SK-MEL-5 (cell line): ENCODE data around the gene ARMC9. TPM values are rescaled to one million over a fixed set of nuclear protein-coding genes. Genes with fewer than 3 reads are reported as not detected.

ENCODE experiments used
- DNase-seq: peaks from one replicate; pipeline ENCODE4 v3.0.0-alpha.2; 2016; ENCODE audit warnings: low read depth, low spot score
- in situ Hi-C: cut with HindIII; loops from 2 replicates; pipeline ENCODE4 v1.10.0; 2016; ENCODE audit warnings: low sequenced_read_pairs, high pct_unique_total_duplicates, low pct_unique_long_range_greater_than_20kb
- total RNA-seq: library from RNA; depleted of rRNA; stranded (reverse); fragments of >200 nt; shearing (Covaris generic); gene quantifications from 2 replicates; pipeline ENCODE4 v1.2.3, GENCODE V29; 2014

The ARMC9 gene
- total RNA-seq, 1 experiment from 2014 or later, result 23.0 TPM

DNA sequence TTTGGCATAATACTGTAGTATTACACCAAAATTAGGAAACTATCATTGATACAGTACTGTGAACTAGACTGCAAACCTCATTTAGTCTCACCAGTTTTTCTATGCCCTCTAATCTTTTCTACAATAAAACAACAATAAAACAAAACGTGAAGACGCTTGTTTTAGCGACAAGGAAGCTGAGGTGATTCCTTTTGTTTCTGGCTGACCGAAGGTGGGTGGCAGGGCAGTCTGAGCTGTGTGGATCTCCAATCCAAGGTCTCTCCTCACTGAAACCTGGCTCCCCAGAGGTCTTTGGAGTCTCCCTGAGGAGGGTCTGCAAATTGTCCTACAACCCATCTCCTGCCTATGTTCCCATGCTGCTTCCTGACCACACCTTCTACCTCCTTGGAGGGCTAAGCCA, 59.3 kb downstream of the ARMC9 start:
- in situ Hi-C loops, result no loop called here
- DNase-seq, result no peak

DNA sequence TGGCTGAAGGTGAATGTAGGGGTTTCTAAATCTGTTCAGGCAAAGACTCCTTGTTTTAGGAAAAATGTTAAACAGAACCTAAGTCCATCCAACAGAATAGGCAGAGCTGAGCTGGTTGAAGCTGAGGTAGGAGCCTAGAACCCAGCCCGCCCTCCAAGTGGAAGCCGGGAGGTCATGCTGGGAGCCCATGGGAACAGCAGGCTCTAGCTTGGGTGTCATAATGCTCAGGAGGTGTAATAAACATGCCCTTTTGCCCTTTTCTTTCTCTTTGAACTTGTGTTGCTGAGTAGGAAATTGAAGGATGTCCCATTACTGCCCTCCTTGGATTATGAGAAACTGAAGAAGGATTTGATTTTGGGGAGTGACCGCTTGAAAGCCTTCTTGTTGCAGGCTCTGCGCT, 60.3 kb downstream of the ARMC9 start:
- no peak for DNase-seq
- in situ Hi-C loops, result no loop called here

DNA sequence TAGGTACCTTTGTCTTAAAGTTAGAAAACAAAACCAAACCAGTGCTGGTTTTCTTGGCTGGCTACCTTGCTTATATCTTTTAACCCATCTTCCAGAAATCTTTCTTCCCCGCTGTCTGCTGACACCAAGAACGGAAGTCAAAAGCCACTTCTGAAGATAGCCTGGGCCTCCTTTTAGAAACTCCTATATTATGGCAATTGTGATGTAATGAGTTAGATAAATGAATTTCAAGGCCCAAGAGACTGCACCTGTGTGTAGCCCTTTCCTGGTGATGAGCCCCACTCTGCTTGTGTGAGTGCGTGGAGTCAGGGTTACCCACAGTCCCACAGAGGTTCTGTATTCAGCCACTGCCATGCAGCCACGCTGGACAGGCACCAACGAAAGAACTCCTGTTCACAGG, 60.7 kb downstream of the ARMC9 start:
- DNase-seq, result no peak
- in situ Hi-C loops, result no loop called here

DNA sequence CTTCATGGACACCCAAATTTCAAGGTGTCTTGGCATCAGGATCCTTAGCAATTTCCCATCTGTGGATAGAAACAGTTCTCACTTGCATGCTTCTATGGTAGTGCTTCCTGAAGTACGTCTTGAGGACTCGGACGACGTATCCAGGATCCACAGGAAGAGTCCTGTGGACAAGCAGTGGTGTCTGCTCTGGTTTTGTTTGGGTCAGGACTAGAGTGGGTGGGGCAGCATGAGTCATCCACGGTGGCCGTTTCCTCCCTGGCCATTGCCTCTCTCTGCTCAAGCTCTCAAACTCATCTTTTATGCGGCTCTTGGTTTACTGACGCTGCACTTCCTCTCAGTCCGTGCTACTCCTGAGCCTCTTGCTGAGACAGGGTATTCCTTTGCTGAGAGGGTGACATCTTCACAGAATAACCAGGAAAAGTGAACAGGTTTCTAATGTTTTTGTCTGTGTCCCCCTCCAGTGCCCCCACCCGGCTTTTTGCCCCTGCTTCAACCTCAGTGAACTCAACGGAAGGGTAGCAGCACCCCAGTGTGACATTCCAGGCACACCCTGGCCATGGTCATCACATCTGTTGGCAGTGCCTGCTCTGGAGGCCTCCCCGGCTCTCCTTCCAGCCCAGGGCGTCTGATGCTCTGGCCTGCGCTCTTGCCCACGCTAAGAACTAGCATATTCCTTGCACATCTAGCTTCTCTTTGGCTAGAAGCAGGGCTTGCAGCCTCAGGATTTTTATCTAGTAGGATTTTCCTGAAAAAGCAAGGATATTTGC, 62.2 kb downstream of the ARMC9 start:
- no peak for DNase-seq
- in situ Hi-C loops, result no loop called here

DNA sequence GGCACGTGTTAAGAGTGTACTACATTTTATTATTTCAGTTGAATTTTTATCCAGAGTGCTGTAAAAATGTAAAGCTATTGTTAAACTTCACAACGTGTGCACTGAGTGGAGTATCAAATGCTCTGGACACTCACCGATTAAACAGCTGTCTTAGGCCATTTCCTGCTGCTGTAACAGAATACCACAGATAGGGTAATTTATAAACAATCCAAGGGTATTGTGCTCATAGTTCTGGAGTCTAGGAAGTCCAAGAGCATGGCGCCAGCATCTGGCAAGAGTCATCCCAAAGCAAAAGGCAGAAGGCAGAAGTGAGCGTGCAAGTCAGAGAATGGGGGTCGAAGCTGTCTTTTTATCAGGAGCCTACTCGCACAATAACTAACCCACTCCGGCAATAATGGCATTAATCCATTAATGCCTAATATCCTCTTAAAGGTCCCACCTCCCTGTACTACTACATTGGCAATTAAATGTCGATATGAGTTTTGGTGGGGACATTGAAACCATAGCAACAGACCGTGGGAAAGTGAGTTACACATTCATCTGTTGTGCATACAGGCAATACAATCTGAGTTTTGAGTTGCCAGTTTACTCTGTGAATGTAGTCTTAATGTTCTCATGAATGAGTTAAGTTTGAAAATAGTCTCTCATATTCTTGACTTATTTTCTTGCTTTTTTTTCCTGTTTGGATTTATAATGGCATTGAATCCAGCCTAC, 64.8 kb downstream of the ARMC9 start:
- in situ Hi-C loops, result no loop called here
- DNase-seq, result no peak

DNA sequence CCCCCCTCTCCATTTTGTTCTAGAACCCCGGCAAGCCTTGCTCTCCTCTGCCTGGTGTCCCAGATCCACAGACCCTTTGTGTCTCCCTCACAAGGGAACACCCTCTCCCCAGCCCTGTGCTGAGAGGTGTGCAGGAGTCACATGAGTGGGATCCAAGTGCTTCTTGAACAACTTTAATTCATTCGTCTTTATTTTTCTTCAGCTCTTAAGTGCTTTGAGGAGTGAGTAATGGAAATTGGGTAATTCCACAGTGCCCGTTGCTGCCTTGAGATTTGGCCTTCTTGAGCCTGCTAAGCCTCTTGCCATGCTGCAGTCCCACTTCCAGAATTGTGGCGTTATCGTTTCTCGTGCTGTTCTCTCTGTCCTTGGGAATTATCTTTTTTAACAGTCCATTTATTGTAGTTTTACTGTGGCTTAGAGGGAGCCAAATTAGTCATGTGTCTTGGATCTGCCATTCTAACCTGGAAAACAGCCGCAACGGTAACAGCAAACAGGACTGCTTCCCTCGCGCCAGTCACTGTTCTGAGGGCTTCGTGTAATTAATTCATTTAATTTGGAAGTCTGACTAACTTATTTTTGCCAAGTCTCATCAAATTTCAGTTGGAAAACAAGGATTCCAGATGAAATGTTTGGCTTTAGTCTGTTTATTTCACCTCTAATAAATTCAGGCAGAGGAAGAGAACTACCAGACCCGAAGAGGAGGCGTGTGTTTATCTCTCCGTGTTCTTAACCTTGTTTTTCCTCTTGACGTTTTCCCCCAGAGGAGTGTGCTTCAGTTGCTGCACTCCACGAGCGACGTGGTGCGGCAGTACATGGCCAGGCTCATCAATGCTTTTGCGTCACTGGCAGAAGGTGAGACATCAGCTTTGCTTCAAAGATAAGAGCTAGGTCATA, 72.0 kb downstream of the ARMC9 start:
- DNase-seq, result no peak
- in situ Hi-C loops, result no loop called here

DNA sequence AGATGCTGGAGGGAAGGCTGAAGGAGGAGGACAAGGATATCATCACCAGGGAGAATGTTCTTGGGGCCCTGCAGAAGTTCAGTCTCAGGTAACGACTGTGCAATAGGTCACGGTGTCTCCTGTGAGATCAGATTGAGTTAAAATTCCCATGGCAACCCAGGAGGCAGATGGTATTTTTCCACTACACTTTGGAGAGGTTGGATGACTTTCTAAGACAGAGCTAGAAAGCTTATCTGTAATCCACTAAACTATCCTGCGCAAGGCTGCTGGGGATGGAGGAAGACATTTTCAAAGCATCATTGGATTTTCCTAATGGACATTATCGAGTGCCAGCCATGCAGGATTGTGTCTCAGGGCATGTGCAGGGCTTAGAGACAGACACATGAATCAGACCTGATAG, 74.6 kb downstream of the ARMC9 start:
- no peak for DNase-seq
- in situ Hi-C loops, result no loop called here

DNA sequence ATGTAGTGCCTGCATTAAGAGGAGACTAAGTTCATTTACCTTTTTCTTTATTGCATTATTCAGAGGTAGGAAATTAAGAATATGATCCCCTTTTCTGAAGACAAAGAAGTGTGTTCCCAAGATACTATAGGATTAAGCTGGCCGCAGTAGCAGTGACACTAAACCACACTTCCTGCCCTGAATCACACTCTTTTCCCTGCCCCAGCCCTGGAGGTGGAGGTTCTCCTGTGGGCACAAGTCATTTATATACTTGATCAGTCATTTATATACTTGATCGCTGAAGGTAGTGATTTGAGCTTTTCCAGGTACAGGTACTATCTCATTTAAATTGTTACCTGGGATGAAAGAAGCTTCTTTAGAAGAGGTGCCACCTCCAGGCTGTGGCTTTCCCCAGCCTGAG, 78.6 kb downstream of the ARMC9 start:
- no peak for DNase-seq
- in situ Hi-C loops, result no loop called here

DNA sequence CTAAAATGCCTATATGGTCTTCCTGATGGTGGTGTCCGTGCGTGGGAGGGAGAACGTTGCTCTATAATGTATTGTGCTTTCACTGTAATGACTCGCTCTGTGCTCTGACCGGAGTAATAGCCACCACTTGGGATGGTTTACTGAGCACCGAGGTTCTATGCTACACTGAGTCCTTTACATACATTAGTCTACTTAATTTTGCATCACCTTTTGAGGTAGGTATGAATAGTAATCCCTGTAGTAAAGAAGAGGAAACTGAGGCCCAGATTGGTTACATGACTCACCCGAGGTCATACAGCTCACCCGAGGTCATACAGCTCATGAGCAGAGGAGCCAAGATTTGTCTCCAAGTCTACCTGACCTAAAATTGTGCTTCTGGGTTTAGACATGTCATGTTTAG, 79.5 kb downstream of the ARMC9 start:
- no peak for DNase-seq
- in situ Hi-C loops, result no loop called here

DNA sequence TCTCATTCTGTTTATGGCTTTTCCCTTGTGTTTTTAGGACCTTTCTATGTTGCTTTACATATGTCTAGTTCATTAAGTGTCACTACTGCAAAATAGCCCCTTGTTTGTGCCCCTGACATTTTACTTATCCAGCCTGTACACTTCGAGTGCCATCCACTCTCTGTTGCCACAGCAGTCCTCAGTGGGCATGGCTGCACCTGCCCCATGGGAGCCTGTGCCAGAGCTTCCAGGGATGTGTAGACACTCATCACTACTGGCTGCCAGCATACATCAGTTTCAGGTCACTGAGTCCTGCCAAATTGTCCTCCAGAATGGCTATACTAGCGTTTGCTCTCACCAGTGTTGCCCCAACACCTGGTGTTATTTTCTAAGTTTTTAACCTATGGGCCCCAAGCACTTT, 80.4 kb downstream of the ARMC9 start:
- in situ Hi-C loops, result no loop called here
- no peak for DNase-seq

DNA sequence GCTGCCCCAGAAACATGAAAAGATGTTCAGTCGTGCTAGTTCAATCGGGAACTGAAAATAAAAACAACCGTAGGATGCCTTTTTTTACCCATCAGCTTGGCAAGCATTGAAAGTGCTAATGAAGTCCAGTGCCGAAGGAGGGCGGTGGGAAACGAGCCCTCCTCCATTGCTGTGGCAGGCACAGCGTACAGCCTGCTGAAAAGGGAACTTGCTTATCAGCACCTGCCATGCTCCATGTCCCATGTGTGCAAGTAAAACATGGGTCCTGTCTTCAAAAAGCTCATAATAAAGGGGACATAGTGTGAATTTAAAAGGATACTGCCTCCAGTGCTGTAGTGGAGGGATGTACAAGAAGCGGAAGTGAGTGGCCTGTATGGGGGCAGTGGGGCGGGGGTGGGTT, 82.4 kb downstream of the ARMC9 start:
- in situ Hi-C loops, result no loop called here

DNA sequence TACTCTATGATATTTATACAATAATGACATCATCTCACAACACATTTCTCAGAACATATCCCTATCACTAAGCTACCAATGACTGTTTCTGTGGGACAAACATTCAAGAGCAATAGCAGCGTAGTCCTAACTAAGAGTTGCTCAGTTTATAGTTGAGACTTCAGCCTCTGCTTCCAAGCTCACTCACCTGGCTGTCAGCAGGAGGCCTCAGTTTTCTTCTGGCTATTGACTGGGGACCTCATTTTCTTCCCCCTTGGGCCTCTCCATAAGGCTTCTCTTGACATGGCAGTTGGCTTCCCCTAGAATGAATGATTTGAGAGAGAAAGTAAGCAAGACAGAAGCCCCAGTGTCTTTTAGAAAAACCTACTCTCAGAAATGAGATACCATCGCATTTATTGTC, 85.9 kb downstream of the ARMC9 start:
- no peak for DNase-seq
- in situ Hi-C loops, result no loop called here

More for the DNA sequence above, 82.4 kb downstream of the ARMC9 start:
- no peak for DNase-seq

DNA sequence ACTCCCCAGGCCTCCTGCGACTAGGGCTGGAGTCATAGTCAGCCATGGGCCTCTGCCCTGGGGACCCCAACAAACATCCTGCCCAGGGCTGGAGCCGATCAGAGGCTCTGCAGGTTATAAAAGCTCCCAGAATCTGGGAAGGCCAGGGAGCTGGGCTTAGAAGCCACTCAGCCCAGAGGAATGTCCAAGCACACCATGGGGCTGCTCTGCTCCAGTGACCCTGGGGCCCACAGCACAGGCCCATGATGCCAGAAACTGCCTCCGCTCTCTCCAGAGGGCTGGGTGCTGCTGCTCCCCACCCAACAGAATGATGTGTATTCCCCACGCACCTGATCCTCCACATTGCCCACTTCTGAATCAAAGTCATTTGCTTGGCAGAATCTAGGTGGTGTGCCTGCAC, 88.5 kb downstream of the ARMC9 start:
- DNase-seq, result no peak
- in situ Hi-C loops, result no loop called here

DNA sequence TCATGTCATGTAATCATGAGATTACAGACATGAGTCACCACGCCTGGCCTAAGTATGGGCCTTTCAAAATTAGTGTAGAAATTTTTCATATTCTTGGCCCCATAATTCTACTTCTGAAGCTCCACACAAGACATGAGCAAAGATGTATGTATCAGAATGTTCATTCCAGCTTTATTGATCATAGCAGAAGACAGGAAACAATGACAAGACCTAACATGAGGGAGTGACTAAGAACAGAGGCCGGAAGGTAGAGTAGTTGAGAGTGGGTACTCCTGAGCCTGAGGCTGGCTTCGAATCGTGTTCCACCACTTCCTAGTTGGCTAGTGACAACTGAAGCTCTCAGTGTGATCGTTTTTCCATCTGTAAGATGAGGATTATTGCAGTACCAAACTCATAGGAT, 89.3 kb downstream of the ARMC9 start:
- in situ Hi-C loops, result no loop called here
- DNase-seq, result no peak

DNA sequence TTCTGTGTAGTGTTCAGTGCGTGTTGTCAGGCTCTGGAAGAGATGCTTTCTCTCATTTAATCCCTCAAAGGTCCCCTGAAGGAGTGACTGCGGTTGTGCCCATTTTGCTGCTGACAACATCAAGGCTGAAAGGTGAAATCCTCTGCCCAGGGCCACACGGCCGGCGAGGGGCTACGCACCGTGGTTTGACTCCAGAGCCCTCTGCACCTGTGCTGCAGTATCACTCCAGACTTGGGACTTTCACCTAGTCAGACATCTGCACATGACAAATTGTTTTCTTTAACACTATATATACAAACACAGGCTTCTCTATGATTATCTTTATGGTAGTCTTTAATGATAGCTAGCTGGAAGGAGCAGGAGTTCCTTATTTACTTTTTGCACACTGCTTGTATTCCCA, 90.2 kb downstream of the ARMC9 start:
- in situ Hi-C loops, result no loop called here
- no peak for DNase-seq

DNA sequence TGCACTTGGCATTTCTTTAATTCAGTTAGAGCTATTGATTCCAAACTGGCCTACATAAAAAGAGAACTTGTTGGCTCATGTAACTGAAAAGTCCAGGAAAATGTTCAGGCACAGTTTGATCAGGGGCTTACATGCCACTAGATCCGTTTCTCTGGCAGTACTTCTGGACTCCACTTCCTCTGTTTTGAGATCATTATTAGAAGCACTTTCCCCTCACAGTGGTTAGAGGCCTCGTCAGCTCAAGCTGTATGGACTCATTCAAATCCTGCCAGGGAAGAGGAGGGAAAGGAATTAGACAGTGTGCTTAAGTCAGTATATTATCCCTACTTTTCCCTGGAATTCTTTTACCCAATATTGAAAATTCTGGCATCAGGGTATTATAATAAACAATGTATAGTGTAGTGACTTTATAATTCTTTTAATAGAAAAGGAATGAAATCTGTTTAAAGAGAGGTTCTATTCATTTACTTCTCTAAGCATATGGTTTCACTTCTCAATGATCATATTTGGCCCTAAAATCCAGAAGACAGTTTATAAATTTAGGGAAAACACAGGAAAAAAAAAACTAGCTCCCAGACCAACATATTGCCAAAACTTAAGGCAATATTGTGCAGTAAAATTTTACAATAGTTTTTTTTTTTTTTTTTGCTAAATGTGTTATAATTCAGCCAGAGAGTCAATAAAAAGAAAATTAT, 92.0 kb downstream of the ARMC9 start:
- DNase-seq, result no peak
- in situ Hi-C loops, result no loop called here

DNA sequence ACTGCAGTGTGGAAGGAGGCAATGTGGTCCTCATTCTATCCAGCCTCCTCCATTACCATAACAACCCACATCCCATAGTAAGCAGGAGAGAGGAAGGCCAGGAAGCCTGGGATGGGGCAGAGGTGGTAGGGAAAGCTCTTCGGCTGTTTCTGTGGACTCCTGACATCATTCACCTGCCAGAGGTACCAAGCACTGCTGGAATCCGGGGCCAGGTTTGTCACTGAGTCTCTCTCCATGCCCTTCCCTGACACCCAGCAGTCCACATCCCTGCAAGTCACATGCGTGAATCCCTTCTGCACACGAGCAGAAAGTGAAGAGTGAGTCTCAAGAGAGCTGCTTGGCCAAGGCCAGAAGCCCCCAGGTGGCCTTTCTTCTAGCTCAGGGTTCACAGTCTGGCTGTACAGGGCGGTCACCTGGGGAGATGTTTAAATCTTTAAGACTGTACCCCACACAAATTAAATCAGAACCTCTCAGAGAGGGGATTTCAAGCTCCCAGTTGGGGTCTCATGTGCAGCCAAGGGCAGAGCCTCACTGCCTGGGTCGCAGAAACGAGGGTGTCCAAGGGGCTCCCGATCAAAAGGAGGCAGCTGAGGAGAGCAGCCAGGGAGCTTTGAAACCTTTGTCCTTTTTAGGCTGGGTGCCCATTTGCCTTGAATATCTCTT, 94.2 kb downstream of the ARMC9 start:
- in situ Hi-C loops, result no loop called here
- no peak for DNase-seq
